GM18502 (cell line): ENCODE measurements around the gene CDK8.

ENCODE experiments used
- ATAC-seq: cut with Tn5 transposase; IDR thresholded peaks from one replicate; pipeline ENCODE4 v1.9.1; 2021; ENCODE audit warnings: mild to moderate bottlenecking; ENCODE audit not compliant: unreplicated experiment, poor library complexity

Gene CDK8

GRCh38 chr13:26253787-26254582, at the start of gene CDK8:
CDK8 (plus strand) TSS chr13:26254129; CDS start chr13:26254642, 513 bp downstream.
- peak; percentile 87 for ATAC-seq

- ATAC-seq = no peak
These were observed 45.6 kb upstream of the CDK8 start for GRCh38 chr13:26208287-26208686.

GRCh38 chr13:26213345-26213744, 40.6 kb upstream of the CDK8 start:
- no peak for ATAC-seq

GRCh38 chr13:26213982-26214381, 39.9 kb upstream of the CDK8 start:
- no peak for ATAC-seq

GRCh38 chr13:26216042-26216441, 37.9 kb upstream of the CDK8 start:
- no peak for ATAC-seq

GRCh38 chr13:26219726-26220125, 34.2 kb upstream of the CDK8 start:
- ATAC-seq = no peak

- no peak for ATAC-seq
These were observed 33.4 kb upstream of the CDK8 start for GRCh38 chr13:26220575-26220974.

- ATAC-seq = peak; percentile 31
These were observed 32.6 kb upstream of the CDK8 start for GRCh38 chr13:26221399-26221720.

GRCh38 chr13:26221721-26222519, 32.0 kb upstream of the CDK8 start, which contains the start of gene RNF6:
RNF6 (minus strand) TSS chr13:26222314; CDS start chr13:26219649, 2,665 bp downstream.
- ATAC-seq = peak; percentile 95

- peak; percentile 51 for ATAC-seq
These were observed 31.3 kb upstream of the CDK8 start for GRCh38 chr13:26222520-26223046.

GRCh38 chr13:26225896-26226617, 27.9 kb upstream of the CDK8 start:
- ATAC-seq = no peak

- ATAC-seq = no peak
These were observed 26.6 kb upstream of the CDK8 start for GRCh38 chr13:26227166-26227971.

GRCh38 chr13:26228096-26228495, 25.8 kb upstream of the CDK8 start:
- ATAC-seq = no peak

GRCh38 chr13:26229080-26229615, 24.8 kb upstream of the CDK8 start:
- no peak for ATAC-seq

- ATAC-seq = no peak
These were observed 23.2 kb upstream of the CDK8 start for GRCh38 chr13:26230703-26231102.

GRCh38 chr13:26236296-26236695, 17.6 kb upstream of the CDK8 start:
- no peak for ATAC-seq

GRCh38 chr13:26246154-26246553, 7.8 kb upstream of the CDK8 start:
- no peak for ATAC-seq

GRCh38 chr13:26247011-26247410, 6.9 kb upstream of the CDK8 start:
- ATAC-seq = no peak

- no peak for ATAC-seq
These were observed 6.3 kb upstream of the CDK8 start for GRCh38 chr13:26247608-26248007.

- ATAC-seq = no peak
These were observed 4.4 kb upstream of the CDK8 start for GRCh38 chr13:26249551-26249950.
